ENCODE results near the gene ERLIN1.

The ERLIN1 gene

GRCh38 chr10:100174699-100175677 lies 10.8 kb downstream of the ERLIN1 start (continued):
- TF ChIP-seq KLF8 (tag by site-specific recombination; IDR thresholded peaks at IDR 0.05) (no peak), MEIS1 (CRISPR knock-in tag; IDR thresholded peaks at IDR 0.05; ENCODE audit: borderline replicate concordance) (no peak), ZNF514 (tag by site-specific recombination; IDR thresholded peaks at IDR 0.05) (no peak)
- TF ChIP-seq, protein P1, sequence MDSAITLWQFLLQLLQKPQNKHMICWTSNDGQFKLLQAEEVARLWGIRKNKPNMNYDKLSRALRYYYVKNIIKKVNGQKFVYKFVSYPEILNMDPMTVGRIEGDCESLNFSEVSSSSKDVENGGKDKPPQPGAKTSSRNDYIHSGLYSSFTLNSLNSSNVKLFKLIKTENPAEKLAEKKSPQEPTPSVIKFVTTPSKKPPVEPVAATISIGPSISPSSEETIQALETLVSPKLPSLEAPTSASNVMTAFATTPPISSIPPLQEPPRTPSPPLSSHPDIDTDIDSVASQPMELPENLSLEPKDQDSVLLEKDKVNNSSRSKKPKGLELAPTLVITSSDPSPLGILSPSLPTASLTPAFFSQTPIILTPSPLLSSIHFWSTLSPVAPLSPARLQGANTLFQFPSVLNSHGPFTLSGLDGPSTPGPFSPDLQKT (IDR thresholded peaks at IDR 0.05; ENCODE audit: borderline replicate concordance, low read depth, low read length), result no peak
- TF ChIP-seq, protein P2, sequence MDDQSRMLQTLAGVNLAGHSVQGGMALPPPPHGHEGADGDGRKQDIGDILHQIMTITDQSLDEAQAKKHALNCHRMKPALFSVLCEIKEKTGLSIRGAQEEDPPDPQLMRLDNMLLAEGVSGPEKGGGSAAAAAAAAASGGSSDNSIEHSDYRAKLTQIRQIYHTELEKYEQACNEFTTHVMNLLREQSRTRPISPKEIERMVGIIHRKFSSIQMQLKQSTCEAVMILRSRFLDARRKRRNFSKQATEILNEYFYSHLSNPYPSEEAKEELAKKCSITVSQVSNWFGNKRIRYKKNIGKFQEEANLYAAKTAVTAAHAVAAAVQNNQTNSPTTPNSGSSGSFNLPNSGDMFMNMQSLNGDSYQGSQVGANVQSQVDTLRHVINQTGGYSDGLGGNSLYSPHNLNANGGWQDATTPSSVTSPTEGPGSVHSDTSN (CRISPR knock-in tag; IDR thresholded peaks at IDR 0.05), result no peak

GRCh38 chr10:100173035-100173434 lies 12.8 kb downstream of the ERLIN1 start:
- ChIA-PET CTCF (no interaction called here), POLR2A (no interaction called here)
- no peaks in the 10 kb centered on the region for H3K9me3 ChIP-seq (ENCODE audit: control insufficient read depth, insufficient read depth, low read depth, low read length)
- no peak for TF ChIP-seq TCF7L2 (IDR thresholded peaks at IDR 0.05; ENCODE audit: borderline replicate concordance, low read depth, low read length)
- TF ChIP-seq ZBTB1 (tag by site-specific recombination; IDR thresholded peaks at IDR 0.05), result no peak
- no peak for TF ChIP-seq ZNF514 (tag by site-specific recombination; IDR thresholded peaks at IDR 0.05)
- no peak for TF ChIP-seq ZNF223 (tag by site-specific recombination; IDR thresholded peaks at IDR 0.05)
- no peak for TF ChIP-seq KLF10 (tag by site-specific recombination; IDR thresholded peaks at IDR 0.05)
- no peak for TF ChIP-seq ZFP3 (tag by site-specific recombination; IDR thresholded peaks at IDR 0.05; ENCODE audit: low read depth)
- no peak for TF ChIP-seq ZNF610 (tag by site-specific recombination; IDR thresholded peaks at IDR 0.05; ENCODE audit: borderline replicate concordance)
- no peak for TF ChIP-seq ZNF423 (tag by site-specific recombination; IDR thresholded peaks at IDR 0.05)
- TF ChIP-seq ZSCAN4 (tag by site-specific recombination; IDR thresholded peaks at IDR 0.05), result no peak
- no peak for TF ChIP-seq ZNF629 (tag by site-specific recombination; IDR thresholded peaks at IDR 0.05)
- no peak for TF ChIP-seq ZNF654 (tag by site-specific recombination; IDR thresholded peaks at IDR 0.05; ENCODE audit: low read depth)
- no peak for TF ChIP-seq ZNF513 (tag by site-specific recombination; IDR thresholded peaks at IDR 0.05)
- no peak for TF ChIP-seq ZNF24 (tag by site-specific recombination; IDR thresholded peaks at IDR 0.05)
- no peak for TF ChIP-seq ZNF639 (tag by site-specific recombination; IDR thresholded peaks at IDR 0.05)
- no peak for TF ChIP-seq ZNF23 (tag by site-specific recombination; IDR thresholded peaks at IDR 0.05; ENCODE audit: borderline replicate concordance)
- TF ChIP-seq, protein P3, sequence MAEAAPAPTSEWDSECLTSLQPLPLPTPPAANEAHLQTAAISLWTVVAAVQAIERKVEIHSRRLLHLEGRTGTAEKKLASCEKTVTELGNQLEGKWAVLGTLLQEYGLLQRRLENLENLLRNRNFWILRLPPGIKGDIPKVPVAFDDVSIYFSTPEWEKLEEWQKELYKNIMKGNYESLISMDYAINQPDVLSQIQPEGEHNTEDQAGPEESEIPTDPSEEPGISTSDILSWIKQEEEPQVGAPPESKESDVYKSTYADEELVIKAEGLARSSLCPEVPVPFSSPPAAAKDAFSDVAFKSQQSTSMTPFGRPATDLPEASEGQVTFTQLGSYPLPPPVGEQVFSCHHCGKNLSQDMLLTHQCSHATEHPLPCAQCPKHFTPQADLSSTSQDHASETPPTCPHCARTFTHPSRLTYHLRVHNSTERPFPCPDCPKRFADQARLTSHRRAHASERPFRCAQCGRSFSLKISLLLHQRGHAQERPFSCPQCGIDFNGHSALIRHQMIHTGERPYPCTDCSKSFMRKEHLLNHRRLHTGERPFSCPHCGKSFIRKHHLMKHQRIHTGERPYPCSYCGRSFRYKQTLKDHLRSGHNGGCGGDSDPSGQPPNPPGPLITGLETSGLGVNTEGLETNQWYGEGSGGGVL (tag by site-specific recombination; IDR thresholded peaks at IDR 0.05), result no peak
- no peak for TF ChIP-seq ZNF155 (tag by site-specific recombination; IDR thresholded peaks at IDR 0.05)
- no peak for TF ChIP-seq ZNF239 (tag by site-specific recombination; IDR thresholded peaks at IDR 0.05)
- H3K4me1 ChIP-seq (ENCODE audit: control insufficient read depth, insufficient read depth, low read length), result peaks cover 2% of the 10 kb centered on the region
- peaks cover 50 to 61% of the 10 kb centered on the region in 2 experiments for H3K36me3 ChIP-seq (ENCODE audit: control insufficient read depth in 2 of 2, insufficient read depth in 1 of 2, low read length in 2 of 2)
- H3K27ac ChIP-seq (ENCODE audit: extremely low read depth, low read depth, low read length), result no peak overlapping the region
- H3K4me3 ChIP-seq (ENCODE audit: low read depth, low read length), result no peak overlapping the region

All from HEK293 (cell line).